Measurements from ENCODE around the gene NFATC1.

The NFATC1 gene

GRCh38 chr18:79545255-79545654 lies 149.5 kb downstream of the NFATC1 start:
- no peak for DNase-seq

GRCh38 chr18:79545736-79546171 lies 150.0 kb downstream of the NFATC1 start:
- no peak for DNase-seq

- no peak for DNase-seq
Observed at GRCh38 chr18:79546781-79547272, 151.1 kb downstream of the NFATC1 start.

GRCh38 chr18:79547413-79548076 lies 151.8 kb downstream of the NFATC1 start:
- DNase-seq, result no peak

GRCh38 chr18:79548077-79548450 lies 152.3 kb downstream of the NFATC1 start:
- no peak for DNase-seq

GRCh38 chr18:79548621-79548985 lies 152.9 kb downstream of the NFATC1 start:
- DNase-seq, result no peak

GRCh38 chr18:79548986-79549637 lies 153.4 kb downstream of the NFATC1 start:
- DNase-seq, result no peak

GRCh38 chr18:79549638-79550000 lies 153.9 kb downstream of the NFATC1 start:
- no peak for DNase-seq

GRCh38 chr18:79552140-79552631 lies 156.5 kb downstream of the NFATC1 start:
- DNase-seq, result no peak

GRCh38 chr18:79552696-79553095 lies 157.0 kb downstream of the NFATC1 start:
- no peak for DNase-seq

GRCh38 chr18:79553154-79553553 lies 157.4 kb downstream of the NFATC1 start:
- no peak for DNase-seq

GRCh38 chr18:79553696-79554095 lies 158.0 kb downstream of the NFATC1 start:
- DNase-seq, result no peak

- no peak for DNase-seq
Observed at GRCh38 chr18:79554321-79554720, 158.6 kb downstream of the NFATC1 start.

GRCh38 chr18:79554945-79555645 lies 159.4 kb downstream of the NFATC1 start:
- DNase-seq, result no peak

- no peak for DNase-seq
Observed at GRCh38 chr18:79555885-79556284, 160.2 kb downstream of the NFATC1 start.

- DNase-seq, result no peak
Observed at GRCh38 chr18:79556829-79557585, 161.3 kb downstream of the NFATC1 start.

GRCh38 chr18:79558196-79558932 lies 162.6 kb downstream of the NFATC1 start:
- no peak for DNase-seq

- DNase-seq, result no peak
Observed at GRCh38 chr18:79558933-79559416, 163.2 kb downstream of the NFATC1 start.

GRCh38 chr18:79559436-79559835 lies 163.7 kb downstream of the NFATC1 start:
- no peak for DNase-seq

GRCh38 chr18:79560042-79560860 lies 164.5 kb downstream of the NFATC1 start:
- DNase-seq, result no peak

- no peak for DNase-seq
Observed at GRCh38 chr18:79560861-79561210, 165.1 kb downstream of the NFATC1 start.

All from activated naive CD4-positive, alpha-beta T cell treated with Interleukin-2 at 50 U/mL for 16 hours (primary cell).